Measurements from ENCODE around the gene SLC14A1.

Gene SLC14A1

DNA sequence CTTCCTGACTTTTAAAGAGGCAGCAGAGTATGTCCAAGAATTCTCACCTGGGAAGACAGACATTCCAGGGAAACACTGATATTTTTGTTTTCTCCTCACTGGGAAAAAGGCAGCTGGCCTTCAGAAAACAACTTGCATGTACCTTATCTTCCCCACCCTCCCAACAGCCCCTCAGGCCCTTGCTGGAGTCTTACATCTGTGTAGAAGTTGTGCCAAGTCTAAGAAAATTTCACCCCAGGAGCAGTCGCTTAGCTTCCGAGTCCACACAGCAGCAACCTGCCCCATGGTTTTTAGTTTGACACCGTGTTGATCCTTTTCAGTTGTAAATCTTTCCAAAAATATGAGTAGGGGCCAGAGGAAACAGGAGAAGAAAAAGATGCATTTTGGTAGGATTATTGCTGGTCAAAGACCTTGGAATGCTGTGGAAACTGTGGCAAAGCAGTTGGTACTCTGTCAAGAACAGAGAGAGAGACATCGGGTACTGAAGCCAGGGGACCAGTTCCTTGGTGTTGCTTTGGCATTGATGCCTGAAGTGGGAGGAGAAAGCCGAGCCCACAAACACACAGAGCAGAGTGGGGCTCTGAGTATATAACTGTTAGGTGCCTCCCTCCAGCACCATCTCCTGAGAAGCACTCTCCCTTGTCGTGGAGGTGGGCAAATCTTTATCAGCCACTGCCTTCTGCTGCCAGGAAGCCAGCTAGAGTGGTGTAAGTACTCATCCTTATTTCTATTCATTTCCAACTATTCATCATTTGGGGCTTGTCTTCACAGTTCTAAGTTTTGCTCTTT is at the start of gene SLC14A1:
Gene SLC14A1, plus strand, starts transcription at position 615 of the 789 bp plus-strand sequence. CDS start 6,140 bp downstream, outside the sequence.
- DNase-seq: no peak

DNA sequence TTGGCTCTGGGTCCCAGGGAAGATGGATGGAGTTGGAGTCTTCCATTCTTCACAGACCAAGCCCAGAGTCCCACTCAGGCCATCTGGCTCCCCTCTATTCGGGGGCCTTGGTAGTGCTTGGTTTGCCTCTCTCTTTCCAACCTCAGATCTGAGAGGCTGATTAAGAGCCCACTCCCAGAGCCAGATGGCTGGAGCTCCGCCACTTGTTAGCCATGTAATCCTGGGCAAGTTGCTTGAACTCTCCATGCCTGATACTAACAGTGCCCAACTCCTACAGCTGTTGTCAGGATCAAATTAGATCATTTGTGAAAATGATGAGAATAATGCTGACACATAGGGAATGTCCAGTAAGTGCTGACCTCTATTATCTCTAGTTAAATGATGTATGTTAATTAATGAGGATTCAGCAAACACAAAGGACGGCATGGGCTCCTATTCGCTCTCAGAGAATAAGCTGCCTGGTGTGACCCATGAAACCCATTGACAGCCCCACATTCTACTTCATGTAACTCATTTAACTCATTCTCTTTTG is 46.6 kb upstream of the SLC14A1 start:
- no peak for DNase-seq

DNA sequence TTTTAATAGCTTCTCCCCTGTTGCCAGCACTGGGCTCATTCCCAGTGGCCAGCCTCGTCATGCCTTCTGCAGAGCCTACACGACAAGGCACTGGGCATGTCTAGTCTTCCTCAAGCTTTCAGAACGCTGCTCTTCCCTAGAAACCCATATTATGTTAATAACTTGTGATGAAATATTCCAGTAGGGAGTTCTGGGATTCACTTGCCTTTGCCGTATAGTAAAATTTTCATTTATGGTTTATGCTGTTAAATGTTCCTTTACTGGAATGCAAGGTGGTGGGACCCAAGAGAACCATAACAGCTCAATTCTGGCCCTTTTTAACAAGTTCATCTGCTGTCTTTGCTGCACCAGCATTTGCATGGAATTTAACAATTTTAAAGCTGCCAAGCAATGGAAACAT is 45.5 kb upstream of the SLC14A1 start:
- DNase-seq: no peak

DNA sequence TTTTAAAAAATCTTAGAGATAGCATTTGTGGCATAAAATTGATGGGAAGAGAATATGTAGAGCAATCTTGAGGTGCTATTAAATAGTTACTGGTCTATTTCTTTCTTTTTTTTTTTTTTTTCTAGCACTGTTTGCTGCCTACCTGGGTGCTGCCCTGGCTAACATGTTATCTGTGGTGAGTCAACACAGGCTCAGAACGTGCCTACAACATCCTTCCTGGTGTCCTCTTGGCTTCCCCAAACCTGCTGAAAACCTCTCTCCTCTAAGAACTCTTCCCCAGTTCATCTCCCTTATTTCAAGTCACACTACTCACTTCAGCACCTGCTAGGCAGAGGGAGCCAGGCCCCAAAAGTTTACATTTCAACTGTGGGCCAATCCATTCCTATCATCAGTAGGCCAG is 45.1 kb upstream of the SLC14A1 start:
- no peak for DNase-seq

DNA sequence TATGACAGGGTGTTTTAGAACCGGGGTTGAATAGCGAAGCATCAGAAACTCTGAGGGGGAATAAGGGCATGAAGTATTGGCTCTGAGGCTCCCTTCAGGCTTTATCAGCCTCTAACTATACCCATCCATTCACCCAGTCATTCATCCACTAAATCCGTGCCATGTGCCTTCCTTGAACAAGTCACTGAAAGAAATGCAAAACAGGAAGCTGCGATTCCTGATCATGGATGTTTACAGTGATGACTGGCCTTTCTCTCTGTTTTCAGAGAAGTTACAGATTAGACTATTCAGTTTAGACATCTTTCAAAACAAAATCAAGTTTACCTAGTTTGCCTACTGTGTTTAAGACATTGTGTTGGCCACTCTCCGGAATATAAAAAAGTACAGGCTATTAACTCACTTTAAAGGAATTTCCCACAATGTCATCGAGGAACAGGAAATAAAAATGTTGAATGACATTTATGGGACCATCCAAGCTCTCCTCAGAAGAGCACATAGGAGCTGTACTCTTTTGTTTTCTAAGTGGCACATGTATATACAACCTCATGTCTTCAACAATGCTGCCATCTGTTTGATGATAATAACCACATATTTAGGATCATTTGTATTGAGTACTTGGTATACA is 43.8 kb upstream of the SLC14A1 start:
- no peak for DNase-seq

DNA sequence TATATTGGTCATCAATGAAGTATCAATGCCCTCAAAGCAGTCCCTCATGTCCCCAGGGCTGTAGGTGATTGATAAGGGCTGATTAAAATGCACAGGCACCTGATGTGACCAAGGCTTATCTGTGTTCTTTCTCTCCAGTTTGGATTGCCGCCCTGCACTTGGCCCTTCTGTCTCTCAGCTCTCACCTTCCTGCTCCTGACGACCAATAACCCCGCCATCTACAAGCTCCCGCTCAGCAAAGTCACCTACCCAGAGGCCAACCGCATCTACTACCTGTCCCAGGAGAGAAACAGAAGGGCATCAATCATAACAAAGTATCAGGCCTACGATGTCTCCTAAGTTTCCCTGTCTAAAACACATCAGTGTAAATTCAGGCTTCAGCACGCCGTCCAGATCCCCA is 41.8 kb upstream of the SLC14A1 start:
- DNase-seq: no peak

DNA sequence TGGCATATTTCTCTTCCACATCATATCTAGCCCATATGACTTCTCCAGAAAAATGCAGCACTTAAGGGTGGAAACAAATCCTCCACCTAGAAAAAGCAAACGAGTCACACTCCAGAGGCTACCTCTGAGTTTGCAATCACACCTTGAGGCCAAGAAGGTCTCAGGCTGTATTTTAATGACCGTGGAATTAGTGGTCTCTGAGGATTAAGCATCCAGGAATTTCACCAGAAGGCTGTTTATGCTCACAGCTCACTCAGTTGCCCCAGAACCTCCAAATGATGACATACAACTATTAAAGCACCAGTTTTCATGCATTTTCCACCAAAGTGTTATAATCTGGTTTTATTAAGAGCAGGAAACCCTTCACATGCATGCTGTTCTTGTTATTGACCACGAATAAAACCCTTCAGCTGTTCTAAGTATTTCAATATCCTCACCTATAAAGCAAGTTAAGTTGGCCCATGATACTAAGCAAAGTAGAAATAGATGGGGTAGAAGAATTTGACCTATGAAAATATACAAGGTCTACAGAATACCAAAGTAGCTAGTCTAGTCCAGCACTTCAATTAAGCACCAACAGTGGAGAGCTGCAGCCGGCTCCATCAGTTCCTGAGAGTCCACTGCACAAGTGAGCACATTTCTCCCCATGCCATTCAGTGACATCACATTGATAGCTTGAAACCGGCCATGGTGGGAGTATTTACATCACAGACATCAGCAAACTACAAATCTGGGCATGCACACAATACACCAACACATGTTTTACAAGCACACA is 39.5 kb upstream of the SLC14A1 start:
- no peak for DNase-seq

DNA sequence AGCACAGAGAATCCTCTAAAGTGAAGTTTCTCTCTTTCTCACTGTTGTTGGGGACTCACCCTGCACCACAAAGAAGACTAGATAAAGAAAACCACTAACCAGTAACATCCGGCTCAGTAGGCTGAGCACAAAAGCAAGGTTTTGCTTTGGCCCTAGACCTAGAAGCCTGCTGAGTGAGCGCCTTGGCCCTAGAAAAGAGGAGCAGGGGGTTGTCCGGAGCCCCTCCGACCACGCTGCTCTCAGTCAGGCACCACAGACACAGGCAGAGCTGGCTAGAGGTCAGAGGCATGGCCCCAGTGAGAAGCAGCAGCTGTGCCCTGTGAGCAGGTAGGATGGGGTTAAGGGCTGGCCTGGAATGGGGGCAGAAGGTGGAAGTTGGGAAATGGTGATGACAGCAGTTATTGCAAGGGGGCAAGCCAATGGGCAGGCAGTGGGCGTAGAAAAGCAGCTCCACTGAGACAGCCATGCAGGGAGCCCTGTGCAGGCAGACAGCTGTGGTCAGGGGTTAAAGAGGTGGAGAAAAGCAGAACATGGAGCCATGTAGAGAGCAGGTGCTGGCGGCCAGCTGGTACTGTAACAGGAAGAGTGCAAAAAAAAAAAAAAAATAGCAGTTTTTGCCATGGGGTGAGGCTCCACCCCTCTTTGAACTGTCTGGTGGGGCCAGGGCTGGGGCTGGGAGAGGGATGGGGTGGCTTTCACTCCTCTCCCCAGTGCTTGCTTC is 36.9 kb upstream of the SLC14A1 start:
- DNase-seq: peak; percentile 54

DNA sequence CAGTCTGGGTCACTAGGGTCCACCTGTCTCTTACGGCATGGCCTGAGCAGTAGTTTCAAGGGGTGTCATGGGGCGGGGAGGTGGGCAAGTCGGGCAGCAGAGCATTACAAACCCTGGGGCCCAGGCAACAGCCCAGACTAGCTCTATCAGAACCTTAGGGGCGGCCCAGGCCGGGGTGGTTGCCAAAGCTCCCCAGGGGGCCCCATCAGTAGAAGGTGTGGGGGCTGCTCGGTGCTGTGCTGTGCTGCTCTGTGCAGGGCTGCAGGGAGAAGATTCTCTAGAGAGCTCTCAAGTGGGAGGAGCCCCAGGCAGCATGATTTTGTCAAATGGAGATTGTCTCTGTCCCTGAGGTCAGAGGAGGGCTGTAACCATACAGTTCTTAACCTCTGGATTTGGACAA is 36.4 kb upstream of the SLC14A1 start:
- no peak for DNase-seq

DNA sequence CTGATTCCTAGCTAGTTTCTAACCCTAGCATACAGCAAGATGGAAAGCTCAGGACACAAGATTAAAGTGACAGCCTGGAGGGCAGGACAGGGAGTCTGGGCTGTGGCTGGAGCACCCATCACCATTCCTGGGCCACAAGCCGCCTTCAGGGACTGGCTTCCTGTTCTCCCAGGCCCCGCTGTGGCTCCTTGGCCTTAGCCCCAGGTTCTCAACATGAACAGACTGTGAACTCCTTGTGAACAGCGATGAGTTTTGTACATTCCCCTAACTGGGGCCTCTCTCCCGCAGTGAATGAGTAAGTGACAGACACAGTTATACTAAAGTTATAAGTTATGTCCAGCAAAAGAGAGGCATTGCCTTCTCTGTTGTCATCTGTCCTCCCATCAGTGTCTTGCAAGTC is 35.9 kb upstream of the SLC14A1 start:
- no peak for DNase-seq

DNA sequence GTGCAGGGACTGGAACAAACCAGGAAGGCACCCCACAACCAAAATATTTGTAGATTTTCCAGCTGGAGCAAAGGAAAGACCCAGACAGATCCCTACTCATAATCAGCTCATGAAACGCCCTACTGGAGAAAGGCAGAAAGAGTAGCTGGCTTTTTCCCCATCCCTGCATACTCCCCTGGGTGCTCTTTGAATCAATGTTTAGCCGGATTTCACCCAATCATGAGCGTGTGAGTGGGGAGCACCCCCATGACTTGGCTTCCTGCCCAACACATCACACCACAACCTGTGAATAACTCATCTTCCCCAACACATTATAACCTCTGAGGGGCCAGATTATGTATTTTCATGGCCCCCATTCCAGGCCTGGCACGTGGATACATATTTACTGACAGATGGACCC is 35.1 kb upstream of the SLC14A1 start:
- peak; percentile 63 for DNase-seq

DNA sequence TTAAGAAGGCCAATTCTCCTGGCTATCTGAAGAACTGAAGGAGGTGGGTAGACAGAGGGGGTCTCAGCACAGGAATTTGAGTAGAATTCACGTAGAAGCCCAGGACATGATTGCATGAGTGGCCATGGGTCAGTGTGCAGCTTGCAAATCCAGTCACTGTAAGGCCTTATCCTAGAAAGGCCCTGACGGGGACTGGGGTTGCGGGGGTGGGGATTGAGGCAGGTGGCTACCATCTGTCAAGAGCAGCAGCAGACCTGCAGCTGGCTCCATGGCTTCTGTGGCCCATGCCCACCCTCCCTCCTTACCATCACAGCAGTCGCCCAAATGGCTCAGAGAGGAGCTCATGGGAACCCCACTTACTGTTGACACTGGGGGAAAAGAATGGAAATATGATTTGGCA is 34.6 kb upstream of the SLC14A1 start:
- no peak for DNase-seq

DNA sequence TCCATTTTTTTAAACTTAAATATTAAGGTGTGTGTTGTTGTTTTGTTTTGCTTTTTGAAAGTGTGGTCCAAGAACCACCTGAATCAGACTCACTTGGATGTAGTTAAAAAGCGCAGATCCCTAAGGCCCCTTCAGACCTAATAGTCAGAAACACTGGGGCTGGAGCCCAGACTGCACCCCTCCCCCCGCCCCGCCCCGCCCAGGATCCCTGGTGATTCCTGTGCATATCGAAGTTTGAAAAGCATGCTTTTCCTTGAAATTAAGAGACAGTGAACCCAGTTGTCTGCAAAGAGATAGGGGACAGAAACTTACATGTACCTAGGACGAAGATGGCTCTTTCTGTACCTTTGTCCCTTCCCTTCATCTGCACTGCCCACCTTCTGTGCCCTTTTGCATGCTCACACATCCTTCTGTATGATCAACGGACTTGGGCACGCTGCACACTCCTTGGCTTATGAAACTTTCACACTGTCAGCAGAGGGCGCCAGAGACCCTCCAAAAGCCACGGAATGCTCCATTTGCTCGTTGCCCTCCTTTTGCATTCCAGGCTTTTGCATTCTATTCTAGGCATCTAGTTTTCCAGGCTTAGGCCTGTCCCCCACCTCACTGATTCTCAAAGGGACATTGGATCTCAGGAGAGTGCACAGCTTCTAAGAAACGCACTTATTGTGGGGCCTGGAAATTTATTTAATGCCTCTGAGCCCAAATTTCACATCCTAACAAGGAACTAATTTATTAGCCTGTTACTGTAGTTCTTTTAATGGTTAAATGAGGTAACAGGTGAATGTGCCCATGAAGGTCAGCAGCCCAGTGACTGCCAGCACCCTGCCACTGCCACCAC is 32.8 kb upstream of the SLC14A1 start:
- DNase-seq: peak; percentile 81

DNA sequence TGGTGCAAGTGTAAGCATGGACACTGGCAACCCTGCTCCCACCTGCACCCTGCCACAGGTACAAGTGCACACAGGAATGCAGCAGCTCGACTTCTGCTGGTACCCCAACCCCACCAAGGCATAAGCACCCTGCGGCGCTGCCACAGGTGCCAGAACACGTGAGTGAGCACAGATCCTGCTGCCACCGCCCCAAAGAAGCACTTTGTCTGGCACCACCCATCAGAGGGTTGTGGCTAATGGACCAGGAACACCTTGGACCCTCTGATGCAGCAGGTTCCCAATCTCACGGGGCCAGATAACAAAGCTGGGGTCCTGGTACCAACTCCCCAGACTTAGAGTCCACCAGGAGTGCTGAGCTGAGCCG is 32.2 kb upstream of the SLC14A1 start:
- no peak for DNase-seq

DNA sequence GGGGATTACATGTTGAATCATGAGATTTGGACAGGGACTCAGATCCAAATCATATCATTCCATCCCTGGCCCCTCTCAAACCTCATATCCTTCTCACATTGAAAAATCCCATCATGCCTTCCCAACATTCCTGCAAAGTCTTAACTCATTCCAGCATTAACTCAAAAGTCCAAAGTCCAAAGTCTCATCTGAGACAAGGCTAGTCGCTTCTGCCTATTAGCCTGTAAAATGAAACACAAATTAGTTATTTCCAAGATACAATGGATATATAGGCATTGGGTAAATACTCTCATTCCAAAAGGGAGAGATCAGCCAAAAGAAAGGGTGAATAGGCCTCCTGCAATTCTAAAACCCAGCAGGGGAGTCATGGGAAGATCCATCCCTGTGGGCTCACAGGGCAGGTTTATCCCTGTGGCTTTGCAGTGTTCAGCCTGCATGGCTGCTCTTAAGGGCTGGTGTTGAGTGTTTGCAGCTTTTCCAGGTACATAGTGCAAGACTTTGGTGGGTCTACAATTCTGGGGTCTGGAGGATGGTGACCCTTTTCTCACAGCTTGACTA is 21.2 kb upstream of the SLC14A1 start:
- no peak for DNase-seq

DNA sequence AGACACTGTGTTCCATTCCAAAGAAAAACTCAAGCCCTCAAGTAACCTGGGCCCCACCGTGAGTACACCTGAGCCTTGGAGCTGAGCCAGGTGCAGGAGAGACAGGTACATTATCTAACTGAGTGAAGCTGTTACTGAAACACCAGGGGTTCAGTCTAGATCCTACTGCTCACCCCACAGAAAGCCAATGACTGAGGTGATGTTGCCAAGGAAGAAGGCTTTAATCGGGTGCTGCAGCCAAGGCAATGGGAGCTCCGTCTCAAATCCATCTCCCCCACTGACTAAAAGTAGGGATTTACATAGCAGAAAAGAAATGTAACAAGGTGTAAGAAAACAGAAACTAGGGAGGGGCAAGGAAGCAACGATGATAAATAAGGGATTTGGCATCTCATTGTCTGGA is 15.2 kb upstream of the SLC14A1 start:
- no peak for DNase-seq

DNA sequence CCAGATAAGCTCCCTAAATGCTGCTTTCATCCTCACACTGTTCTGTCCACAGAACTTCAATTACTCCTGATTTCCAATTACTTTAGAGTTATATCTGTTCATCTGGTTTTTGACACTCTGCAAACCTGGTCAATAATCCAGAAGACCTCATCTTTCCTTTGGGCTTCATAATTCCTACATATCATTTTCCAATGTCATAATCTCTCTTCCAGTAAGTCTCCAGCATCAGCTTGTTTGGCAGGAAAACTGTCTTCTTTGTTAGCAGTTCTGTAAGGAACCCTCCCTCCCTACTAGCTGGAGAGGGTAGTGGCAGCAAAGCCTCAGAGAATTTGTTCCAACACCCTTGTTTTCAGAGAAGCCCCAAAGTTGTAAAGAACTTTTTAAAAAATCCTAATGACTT is 11.9 kb upstream of the SLC14A1 start:
- no peak for DNase-seq

DNA sequence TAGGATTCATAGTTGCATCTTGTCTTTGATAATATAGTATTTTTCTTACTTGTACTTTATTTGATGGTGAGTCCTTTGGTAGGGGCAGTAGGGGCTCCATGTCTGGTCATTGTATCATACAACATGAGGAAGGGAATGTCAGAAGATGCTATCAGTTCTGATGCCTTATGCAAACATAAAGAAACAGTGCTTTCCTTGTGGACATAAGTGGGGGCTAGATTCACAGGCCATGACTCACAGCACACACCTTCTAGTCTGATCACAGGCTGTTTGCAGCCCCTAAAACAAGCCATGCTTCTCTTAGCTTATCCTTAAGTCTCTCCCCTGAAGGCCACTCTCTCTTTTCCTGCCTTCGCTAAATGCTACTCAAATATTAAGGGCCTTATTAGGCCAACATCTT is 10.7 kb upstream of the SLC14A1 start:
- no peak for DNase-seq

DNA sequence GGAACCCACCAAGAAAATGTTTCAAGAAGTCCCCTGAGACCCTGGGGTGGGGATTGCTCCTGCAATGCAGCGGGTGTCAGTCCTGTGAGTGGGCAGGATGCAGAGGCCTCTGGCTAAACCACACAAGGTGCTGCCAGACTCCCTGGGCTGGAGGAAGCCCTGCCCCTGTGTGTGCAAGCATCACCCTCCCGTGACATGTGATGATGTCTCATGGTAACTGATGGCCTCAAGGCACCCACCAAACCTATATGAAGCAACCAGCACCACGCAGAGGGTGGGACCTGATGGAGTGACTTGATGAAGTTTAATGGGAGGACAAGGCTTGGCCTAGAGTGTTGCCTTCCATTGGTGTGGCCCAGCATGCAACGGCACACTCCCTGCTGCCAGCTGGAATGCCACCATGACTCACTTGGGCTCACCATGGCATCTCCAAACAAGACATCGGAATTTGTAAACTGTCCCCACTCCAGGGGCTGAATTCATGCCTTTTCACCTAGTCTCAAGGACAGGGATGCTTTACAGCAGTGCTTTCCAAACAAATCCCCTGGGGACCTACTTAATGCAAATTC is 8.7 kb upstream of the SLC14A1 start:
- no peak for DNase-seq

DNA sequence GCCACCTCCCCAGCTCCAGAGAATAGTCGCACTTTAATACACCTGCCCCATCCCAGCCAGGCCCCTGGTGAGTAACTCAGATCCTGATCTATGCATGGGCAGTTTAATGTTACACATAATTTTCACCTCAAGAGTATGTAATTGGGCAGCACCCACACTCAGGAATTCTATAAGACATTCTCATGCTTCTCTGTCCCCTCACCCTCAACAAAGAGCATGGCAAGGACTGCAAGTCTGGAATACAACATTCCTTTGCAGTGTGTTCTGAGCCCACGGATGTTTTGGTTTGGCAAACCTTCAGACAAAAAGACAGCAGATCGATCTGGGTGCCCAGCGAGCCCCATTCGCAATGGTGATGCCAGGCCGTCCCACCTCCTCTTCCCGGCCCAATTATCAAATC is 4.9 kb upstream of the SLC14A1 start:
- no peak for DNase-seq

DNA sequence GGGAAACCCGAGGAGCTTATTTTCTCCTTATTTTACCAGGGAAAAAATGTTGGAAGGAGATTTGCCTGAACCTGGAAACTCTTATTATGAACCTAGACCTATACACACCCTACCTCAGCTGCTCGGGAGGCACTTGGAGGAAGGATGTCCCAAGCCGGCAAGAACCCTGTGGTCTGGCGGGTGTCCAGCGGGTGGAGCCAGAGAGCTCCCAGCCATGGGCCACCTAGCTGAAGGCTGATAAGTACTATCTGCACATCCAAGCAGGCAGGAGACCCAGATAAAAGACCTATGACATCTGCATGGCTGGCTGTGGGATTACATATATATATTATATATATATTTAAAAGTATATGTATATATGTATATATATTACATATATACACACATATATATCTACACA is 1.1 kb upstream of the SLC14A1 start:
- DNase-seq: peak; percentile 71
